ELR (cell line): Measurements from ENCODE around the gene HS6ST1.
A peak's percentile ranks its signal among the peaks of the same experiment; 100 is the strongest.
"Not testable (repeated sequence)": the region's sequence is repeated elsewhere in the genome, so short reads cannot be mapped to it uniquely, and the experiment has no call there.

ENCODE experiments used
- DNase-seq: peaks from one replicate; pipeline ENCODE4 v3.0.0-alpha.2; 2015; ENCODE audit warnings: low read depth

Gene HS6ST1

GRCh38 chr2:128267197-128267596 is 51.5 kb downstream of the HS6ST1 start:
- DNase-seq = not testable (repeated sequence)

- DNase-seq = not testable (repeated sequence)
Measured at GRCh38 chr2:128266463-128266862, 52.2 kb downstream of the HS6ST1 start.

GRCh38 chr2:128265608-128265993 is 53.1 kb downstream of the HS6ST1 start:
- DNase-seq = not testable (repeated sequence)

GRCh38 chr2:128264881-128265607 is 53.6 kb downstream of the HS6ST1 start:
- DNase-seq = no peak

GRCh38 chr2:128263902-128264331 is 54.8 kb downstream of the HS6ST1 start:
- DNase-seq = no peak

- DNase-seq = no peak
Measured at GRCh38 chr2:128262315-128263253, 56.1 kb downstream of the HS6ST1 start.

GRCh38 chr2:128261245-128262128 is 57.2 kb downstream of the HS6ST1 start:
- no peak for DNase-seq

- DNase-seq = peak; percentile 82
Measured at GRCh38 chr2:128260239-128261138, 58.2 kb downstream of the HS6ST1 start.

- no peak for DNase-seq
Measured at GRCh38 chr2:128259585-128259984, 59.1 kb downstream of the HS6ST1 start.

GRCh38 chr2:128258218-128258617 is 60.5 kb downstream of the HS6ST1 start:
- DNase-seq = no peak

GRCh38 chr2:128252501-128252900 is 66.2 kb downstream of the HS6ST1 start:
- DNase-seq = no peak

- not testable (repeated sequence) for DNase-seq
Measured at GRCh38 chr2:128252086-128252485, 66.6 kb downstream of the HS6ST1 start.

GRCh38 chr2:128250229-128251025 is 68.2 kb downstream of the HS6ST1 start:
- no peak for DNase-seq

- no peak for DNase-seq
Measured at GRCh38 chr2:128249555-128249954, 69.1 kb downstream of the HS6ST1 start.

- no peak for DNase-seq
Measured at GRCh38 chr2:128245813-128246212, 72.9 kb downstream of the HS6ST1 start.

- no peak for DNase-seq
Measured at GRCh38 chr2:128241896-128242295, 76.8 kb downstream of the HS6ST1 start.

- no peak for DNase-seq
Measured at GRCh38 chr2:128237911-128238697, 80.6 kb downstream of the HS6ST1 start.

GRCh38 chr2:128237081-128237534 is 81.6 kb downstream of the HS6ST1 start:
- DNase-seq = no peak

GRCh38 chr2:128236491-128237035 is 82.1 kb downstream of the HS6ST1 start:
- DNase-seq = peak; percentile 84
